Astrocyte (in vitro differentiated cells and primary cell): ENCODE data around the gene TTC7B. TPM values are rescaled to one million over a fixed set of nuclear protein-coding genes. Genes with fewer than 3 reads are reported as not detected.
A peak's percentile ranks its signal among the peaks of the same experiment; 100 is the strongest.

ENCODE experiments used
- DNase-seq: peaks from one replicate; pipeline ENCODE4 v3.0.0-alpha.2; 2010; ENCODE audit warnings: low read depth
- FAIRE-seq: peaks from 2 replicates; lab custom pipeline; 2011; peaks lifted over from hg19 to GRCh38; lab: Jason Lieb, UNC
- H2AFZ ChIP-seq: 2 replicates; pipeline ENCODE4 v1.6.0; 2012; ENCODE audit warnings: low read depth, low read length, inconsistent platforms
- H3K27ac ChIP-seq: 2 replicates; pipeline ENCODE4 v1.5.1; 2011; ENCODE audit warnings: low read depth, low read length, inconsistent platforms
- H3K27me3 ChIP-seq: 2 replicates; pipeline ENCODE4 v1.6.0; 2011; ENCODE audit warnings: low read length, inconsistent platforms; ENCODE audit not compliant: insufficient read depth
- H3K36me3 ChIP-seq: 2 replicates; pipeline ENCODE4 v1.5.1; 2011; ENCODE audit warnings: low read length, inconsistent platforms; ENCODE audit not compliant: insufficient read depth
- H3K4me1 ChIP-seq: 2 replicates; pipeline ENCODE4 v1.5.1; 2011; ENCODE audit warnings: low read length, inconsistent platforms; ENCODE audit not compliant: insufficient read depth
- H3K4me2 ChIP-seq: 2 replicates; pipeline ENCODE4 v1.6.0; 2012; ENCODE audit warnings: low read length, inconsistent platforms
- H3K4me3 ChIP-seq: 2 replicates; pipeline ENCODE4 v1.5.1; 2011; ENCODE audit warnings: low read depth, mild to moderate bottlenecking, low read length, inconsistent platforms; ENCODE audit not compliant: insufficient read depth
- H3K79me2 ChIP-seq: 2 replicates; pipeline ENCODE4 v1.6.0; 2012; ENCODE audit warnings: mild to moderate bottlenecking, low read length, inconsistent platforms; ENCODE audit not compliant: insufficient read depth
- H3K9ac ChIP-seq: 2 replicates; pipeline ENCODE4 v1.6.0; 2012; ENCODE audit warnings: mild to moderate bottlenecking, low read length, inconsistent platforms
- H3K9me3 ChIP-seq: 2 replicates; pipeline ENCODE4 v1.5.1; 2012; ENCODE audit warnings: low read depth, mild to moderate bottlenecking, low read length, inconsistent platforms; ENCODE audit not compliant: insufficient read depth
- H4K20me1 ChIP-seq: 2 replicates; pipeline ENCODE4 v1.6.0; 2012; ENCODE audit warnings: low read length, inconsistent platforms; ENCODE audit not compliant: insufficient read depth
- H3K27ac Mint-ChIP-seq: one replicate; pipeline ENCODE4 v1.8.0; 2021; ENCODE audit warnings: mild to moderate bottlenecking, mixed read lengths; ENCODE audit not compliant: unreplicated experiment
- H3K27me3 Mint-ChIP-seq: one replicate; pipeline ENCODE4 v1.8.0; 2021; ENCODE audit warnings: low read depth, mixed read lengths; ENCODE audit not compliant: unreplicated experiment
- H3K36me3 Mint-ChIP-seq: one replicate; pipeline ENCODE4 v1.8.0; 2021; ENCODE audit warnings: low read depth, mixed read lengths; ENCODE audit not compliant: unreplicated experiment
- H3K4me1 Mint-ChIP-seq: one replicate; pipeline ENCODE4 v1.8.0; 2021; ENCODE audit warnings: low read depth, mixed read lengths; ENCODE audit not compliant: unreplicated experiment
- H3K4me3 Mint-ChIP-seq: one replicate; pipeline ENCODE4 v1.8.0; 2021; ENCODE audit warnings: mild to moderate bottlenecking, moderate library complexity, mixed read lengths; ENCODE audit not compliant: unreplicated experiment
- H3K9me3 Mint-ChIP-seq: one replicate; pipeline ENCODE4 v1.8.0; 2021; ENCODE audit warnings: mild to moderate bottlenecking, mixed read lengths; ENCODE audit not compliant: unreplicated experiment
- CTCF ChIP-seq: IDR thresholded peaks from 2 replicates; pipeline ENCODE4 v1.5.1; 2011; ENCODE audit warnings: low read depth, mild to moderate bottlenecking, inconsistent platforms, low read length, moderate library complexity; ENCODE audit not compliant: insufficient read depth
- EZH2 ChIP-seq: IDR thresholded peaks from 2 replicates; pipeline ENCODE4 v1.6.1; 2012; ENCODE audit warnings: mild to moderate bottlenecking, low read length, inconsistent platforms; ENCODE audit not compliant: insufficient read depth
- total RNA-seq: library from RNA; stranded (reverse); gene quantifications from 2 replicates; pipeline ENCODE4 v1.2.1, GENCODE V29; 2021

The TTC7B gene
- total RNA-seq, 1 donor from 2014 or later = 42.1 TPM

DNA sequence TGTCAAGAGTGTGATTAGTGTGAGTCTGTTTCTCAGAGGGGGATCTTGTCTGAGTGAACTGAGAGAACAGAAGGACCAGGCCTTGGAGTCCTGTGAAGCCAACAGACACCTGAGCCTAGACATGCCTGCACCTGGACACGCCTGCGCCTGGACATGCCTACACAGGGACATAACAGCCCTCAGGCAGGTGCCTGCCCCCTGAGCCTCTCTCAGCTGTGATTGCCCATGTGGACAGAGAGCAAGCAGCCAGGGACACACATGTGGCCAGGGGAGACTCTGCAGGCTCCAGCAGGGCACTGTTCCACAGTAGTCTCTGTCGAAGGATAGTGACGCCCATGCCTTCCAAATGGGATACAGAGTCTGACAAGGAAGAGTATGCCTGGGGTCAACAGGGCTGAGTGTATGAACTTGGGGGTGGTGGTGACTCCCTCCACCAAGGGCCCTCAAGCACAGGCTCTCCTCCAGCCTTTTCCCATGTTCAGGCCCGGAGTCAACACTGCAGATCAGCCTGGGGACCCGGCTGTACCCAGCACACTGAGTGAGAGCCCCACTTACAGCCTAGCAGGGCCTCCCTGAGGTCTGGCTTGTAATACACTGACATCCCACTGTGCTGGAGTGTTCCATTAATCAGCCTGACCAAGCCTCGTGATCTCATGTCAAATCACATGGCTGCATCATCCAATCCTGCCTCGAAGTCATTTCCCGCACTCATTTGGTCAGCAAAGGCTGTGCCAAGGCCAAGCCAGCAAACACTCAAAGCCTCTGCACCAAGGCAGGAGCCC, 246.4 kb downstream of the TTC7B start:
- DNase-seq (no peak), FAIRE-seq (no peak)
- no peak overlapping the region for H3K4me3 ChIP-seq
- Mint-ChIP-seq H3K4me1 (peaks cover 14% of the 10 kb centered on the region), H3K9me3 (peaks cover 8% of the 10 kb centered on the region), H3K36me3 (peaks cover 33% of the 10 kb centered on the region), H3K27me3 (peaks cover 7% of the 10 kb centered on the region), H3K4me3 (peak overlapping the region; percentile 34), H3K27ac (peak overlapping the region; percentile 30)
- H2AFZ ChIP-seq = no peak overlapping the region
- no peaks in the 10 kb centered on the region for H3K36me3 ChIP-seq
- no peak overlapping the region for H3K4me2 ChIP-seq
- H3K4me1 ChIP-seq = no peaks in the 10 kb centered on the region
- no peak overlapping the region for H3K9ac ChIP-seq
- H4K20me1 ChIP-seq = no peaks in the 10 kb centered on the region
- H3K9me3 ChIP-seq = no peaks in the 10 kb centered on the region
- no peak overlapping the region for H3K27ac ChIP-seq
- H3K27me3 ChIP-seq = no peaks in the 10 kb centered on the region
- H3K79me2 ChIP-seq = no peaks in the 10 kb centered on the region
- TF ChIP-seq EZH2 (no peak), CTCF (no peak)

GRCh38 chr14:90569201-90569600, 247.0 kb downstream of the TTC7B start:
- H3K9me3 Mint-ChIP-seq = peaks cover 8% of the 10 kb centered on the region
- no peak for FAIRE-seq

More at GRCh38 chr14:90569201-90569600, 247.0 kb downstream of the TTC7B start:
- Mint-ChIP-seq H3K4me1 (peaks cover 14% of the 10 kb centered on the region), H3K36me3 (peaks cover 33% of the 10 kb centered on the region), H3K4me3 (peak overlapping the region; percentile 34), H3K27ac (peak overlapping the region; percentile 30), H3K27me3 (peaks cover 7% of the 10 kb centered on the region)
- H3K27ac ChIP-seq = no peak overlapping the region
- H3K4me3 ChIP-seq = no peak overlapping the region
- TF ChIP-seq EZH2 = no peak
- no peak for TF ChIP-seq CTCF
- H2AFZ ChIP-seq = no peak overlapping the region
- no peaks in the 10 kb centered on the region for H3K27me3 ChIP-seq
- H3K36me3 ChIP-seq = no peaks in the 10 kb centered on the region
- H3K4me2 ChIP-seq = no peak overlapping the region
- no peaks in the 10 kb centered on the region for H3K9me3 ChIP-seq
- no peaks in the 10 kb centered on the region for H4K20me1 ChIP-seq
- H3K9ac ChIP-seq = no peak overlapping the region
- no peaks in the 10 kb centered on the region for H3K4me1 ChIP-seq
- no peaks in the 10 kb centered on the region for H3K79me2 ChIP-seq
- DNase-seq = no peak
